Fibroblast of lung (primary cell): ENCODE measurements around the gene POLN. TPM values are rescaled to one million over a fixed set of nuclear protein-coding genes. Genes with fewer than 3 reads are reported as not detected.
"Not testable (repeated sequence)": the region's sequence is repeated elsewhere in the genome, so short reads cannot be mapped to it uniquely, and the experiment has no call there.

Source experiments
- DNase-seq, 2 donors: peaks; one replicate each; pipeline versions ENCODE4 v3.0.0 to v3.0.0-alpha.2; 2010; ENCODE audit warnings: low read depth in 2 of 2
- H2AFZ ChIP-seq: 2 replicates; pipeline ENCODE4 v1.5.1; 2012; ENCODE audit warnings: low read length, control low read depth, inconsistent platforms
- H3K27ac ChIP-seq: 2 replicates; pipeline ENCODE4 v1.5.1; 2011; ENCODE audit warnings: low read length, control low read depth; ENCODE audit not compliant: insufficient read depth
- H3K27me3 ChIP-seq: 2 replicates; pipeline ENCODE4 v1.5.1; 2011; ENCODE audit warnings: mild to moderate bottlenecking, low read length; ENCODE audit not compliant: control insufficient read depth, insufficient read depth
- H3K36me3 ChIP-seq: 2 replicates; pipeline ENCODE4 v1.5.1; 2011; ENCODE audit warnings: low read length; ENCODE audit not compliant: control insufficient read depth, insufficient read depth
- H3K4me1 ChIP-seq: 2 replicates; pipeline ENCODE4 v1.5.1; 2011; ENCODE audit warnings: low read length; ENCODE audit not compliant: control insufficient read depth, insufficient read depth; ENCODE audit errors: extremely low read depth
- H3K4me2 ChIP-seq: 2 replicates; pipeline ENCODE4 v1.5.1; 2011; ENCODE audit warnings: low read length, control low read depth; ENCODE audit not compliant: insufficient read depth; ENCODE audit errors: extremely low read depth
- H3K4me3 ChIP-seq, 4 experiments: fragments of 200-600 bp in 1 of 4; sonication (generic) in 1 of 4; replicated peaks in 1 of 4; 2 replicates each; pipeline ENCODE4 v1.5.1; 2011 to 2016; ENCODE audit warnings: low read length in 4 of 4, low read depth in 3 of 4, mild to moderate bottlenecking in 3 of 4, control low read depth in 2 of 4, inconsistent platforms in 1 of 4, mixed read lengths in 1 of 4; ENCODE audit not compliant: insufficient read depth in 1 of 4; ENCODE audit errors: control extremely low read depth in 1 of 4
- H3K79me2 ChIP-seq: 2 replicates; pipeline ENCODE4 v1.5.1; 2012; ENCODE audit warnings: mild to moderate bottlenecking, low read length, inconsistent platforms; ENCODE audit not compliant: control insufficient read depth, insufficient read depth
- H3K9ac ChIP-seq: 2 replicates; pipeline ENCODE4 v1.5.1; 2011; ENCODE audit warnings: mild to moderate bottlenecking, low read length, control low read depth; ENCODE audit not compliant: insufficient read depth
- H3K9me3 ChIP-seq: 2 replicates; pipeline ENCODE4 v1.5.1; 2012; ENCODE audit warnings: low read depth, low read length; ENCODE audit not compliant: control insufficient read depth, insufficient read depth
- H4K20me1 ChIP-seq: 2 replicates; pipeline ENCODE4 v1.5.1; 2011; ENCODE audit warnings: low read length; ENCODE audit not compliant: control insufficient read depth, insufficient read depth; ENCODE audit errors: extremely low read depth
- EZH2 ChIP-seq: IDR thresholded peaks from 2 replicates; pipeline ENCODE4 v1.5.1; 2012; ENCODE audit warnings: low read length, control low read depth, mild to moderate bottlenecking; ENCODE audit errors: missing control alignments
- polyA plus RNA-seq, 2 donors: library from polyadenylated mRNA; depleted of rRNA in 1 of 2; stranded (reverse) in 1 of 2; unstranded in 1 of 2; fragments of >200 nt; gene quantifications; 2 replicates each; pipeline ENCODE4 v1.2.1, GENCODE V29; 2011 to 2012; ENCODE audit warnings: missing spikeins in 1 of 2
- total RNA-seq: library from RNA; depleted of rRNA; stranded (reverse); fragments of >200 nt; gene quantifications from 2 replicates; pipeline ENCODE4 v1.2.1, GENCODE V29; 2014
- TF ChIP-seq, protein P1 (sequence below), 2 donors: IDR thresholded peaks in 1 of 2; conservative IDR thresholded peaks in 1 of 2; 1 replicate in 1 of 2; 2 replicates in 1 of 2; pipeline ENCODE4 v1.5.1; 2011 to 2012; ENCODE audit warnings: low read length in 2 of 2, control low read depth in 1 of 2, inconsistent platforms in 1 of 2, low read depth in 1 of 2, mild to moderate bottlenecking in 1 of 2

POLN gene
- total and polyA plus RNA-seq, 2 donors (not counting 1 experiment from before 2014, with no cell fraction given): 0.58 to 5.6 TPM

DNA sequence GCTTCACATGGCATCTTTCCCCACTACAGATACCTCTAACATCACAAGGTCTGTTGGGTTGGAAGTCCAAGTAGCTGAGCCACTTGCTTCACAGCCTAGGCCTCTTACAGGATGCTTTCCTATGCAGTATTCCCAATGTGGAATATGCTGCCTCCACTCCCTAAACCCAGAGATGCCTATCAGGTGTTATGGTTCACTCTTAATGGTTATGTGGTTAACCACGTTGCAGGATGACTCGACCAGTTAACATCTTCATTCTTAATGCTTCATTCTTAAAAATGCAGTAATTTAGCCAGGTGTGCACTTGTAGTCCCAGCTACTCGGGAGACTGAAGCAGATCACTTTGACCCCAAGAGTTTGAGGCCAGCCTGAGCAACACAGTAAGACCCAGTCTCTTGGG lies 24.2 kb downstream of the POLN start:
- Histone ChIP-seq H3K4me2 (no peak overlapping the region), H3K9ac (no peak overlapping the region), H3K4me3 (no peak overlapping the region), H3K27me3 (no peaks in the 10 kb centered on the region), H3K27ac (no peak overlapping the region), H3K9me3 (no peaks in the 10 kb centered on the region), H3K79me2 (no peaks in the 10 kb centered on the region), H3K36me3 (no peaks in the 10 kb centered on the region), H3K4me1 (no peaks in the 10 kb centered on the region), H4K20me1 (no peaks in the 10 kb centered on the region), H2AFZ (no peak overlapping the region)
- peak in 1 of 2 donors; percentile 80 for DNase-seq
- TF ChIP-seq EZH2: no peak
- TF ChIP-seq, protein P1, sequence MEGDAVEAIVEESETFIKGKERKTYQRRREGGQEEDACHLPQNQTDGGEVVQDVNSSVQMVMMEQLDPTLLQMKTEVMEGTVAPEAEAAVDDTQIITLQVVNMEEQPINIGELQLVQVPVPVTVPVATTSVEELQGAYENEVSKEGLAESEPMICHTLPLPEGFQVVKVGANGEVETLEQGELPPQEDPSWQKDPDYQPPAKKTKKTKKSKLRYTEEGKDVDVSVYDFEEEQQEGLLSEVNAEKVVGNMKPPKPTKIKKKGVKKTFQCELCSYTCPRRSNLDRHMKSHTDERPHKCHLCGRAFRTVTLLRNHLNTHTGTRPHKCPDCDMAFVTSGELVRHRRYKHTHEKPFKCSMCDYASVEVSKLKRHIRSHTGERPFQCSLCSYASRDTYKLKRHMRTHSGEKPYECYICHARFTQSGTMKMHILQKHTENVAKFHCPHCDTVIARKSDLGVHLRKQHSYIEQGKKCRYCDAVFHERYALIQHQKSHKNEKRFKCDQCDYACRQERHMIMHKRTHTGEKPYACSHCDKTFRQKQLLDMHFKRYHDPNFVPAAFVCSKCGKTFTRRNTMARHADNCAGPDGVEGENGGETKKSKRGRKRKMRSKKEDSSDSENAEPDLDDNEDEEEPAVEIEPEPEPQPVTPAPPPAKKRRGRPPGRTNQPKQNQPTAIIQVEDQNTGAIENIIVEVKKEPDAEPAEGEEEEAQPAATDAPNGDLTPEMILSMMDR (conservative IDR thresholded peaks at IDR 0.05 in 1 of 2, IDR thresholded peaks at IDR 0.05 in 1 of 2; ENCODE audit: low read depth in 1 of 2, low read length in 2 of 2): no peak

DNA sequence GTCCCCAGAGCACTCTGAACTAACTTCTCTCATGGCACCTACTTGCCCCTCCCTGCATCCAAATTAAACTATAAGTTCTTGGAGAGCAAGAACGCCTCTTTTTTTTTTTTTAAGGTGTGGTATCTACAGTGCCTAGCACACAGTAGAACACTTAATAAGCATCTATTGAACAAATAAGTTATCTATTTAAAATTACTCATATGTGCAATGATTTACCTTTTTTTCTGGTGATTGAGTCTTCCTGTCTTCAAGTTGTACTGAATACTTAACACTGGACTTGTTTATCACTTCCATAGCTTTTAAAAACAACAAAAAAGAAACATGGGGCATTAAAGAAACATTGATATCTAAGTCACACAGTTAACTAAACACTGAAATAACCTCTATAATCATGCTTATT lies 29.1 kb downstream of the POLN start:
- Histone ChIP-seq H3K79me2 (no peaks in the 10 kb centered on the region), H3K27me3 (no peaks in the 10 kb centered on the region), H3K36me3 (no peaks in the 10 kb centered on the region), H3K4me1 (no peaks in the 10 kb centered on the region), H3K4me2 (no peak overlapping the region), H2AFZ (no peak overlapping the region), H3K9me3 (no peaks in the 10 kb centered on the region), H3K9ac (no peak overlapping the region), H3K27ac (no peak overlapping the region), H4K20me1 (no peaks in the 10 kb centered on the region), H3K4me3 (no peak overlapping the region)
- DNase-seq: no peak
- TF ChIP-seq EZH2: no peak
- TF ChIP-seq, protein P1 (conservative IDR thresholded peaks at IDR 0.05 in 1 of 2, IDR thresholded peaks at IDR 0.05 in 1 of 2; ENCODE audit: low read depth in 1 of 2, low read length in 2 of 2): no peak

DNA sequence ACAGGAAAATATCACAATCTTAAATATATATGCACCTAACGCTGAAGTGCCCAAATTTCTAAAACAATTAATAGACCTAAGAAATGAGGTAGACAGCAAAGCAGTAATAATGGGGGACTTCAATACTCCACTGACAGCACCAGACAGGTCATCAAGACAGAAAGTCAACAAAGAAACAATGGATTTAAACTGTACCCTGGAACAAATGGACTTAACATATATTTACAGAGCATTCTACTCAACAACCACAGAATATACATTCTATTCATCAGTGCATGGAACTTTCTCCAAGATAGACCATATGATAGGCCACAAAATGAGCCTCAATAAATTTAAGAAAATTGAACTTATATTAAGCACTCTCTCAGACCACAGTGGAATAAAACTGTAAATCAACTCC lies 39.1 kb downstream of the POLN start:
- not testable (repeated sequence) for H3K4me2 ChIP-seq, H3K9me3 ChIP-seq, H3K36me3 ChIP-seq, H3K79me2 ChIP-seq, H3K9ac ChIP-seq, DNase-seq, H3K4me1 ChIP-seq, H3K27ac ChIP-seq, H3K4me3 ChIP-seq, H4K20me1 ChIP-seq, H2AFZ ChIP-seq, H3K27me3 ChIP-seq
